HEK293 (cell line): ENCODE results near the gene POLR3C.
A peak's percentile ranks its signal among the peaks of the same experiment; 100 is the strongest.

ENCODE experiments used
- CTCF ChIA-PET: fragments of 350-600 bp; formaldehyde crosslinking; extraction: SDS; loops from one replicate; lab custom pipeline; 2021; ENCODE audit warnings: antibody characterized with exemption; lab: Yijun Ruan, JAX
- POLR2A ChIA-PET: fragments of 300-600 bp; formaldehyde crosslinking; extraction: SDS; loops from one replicate; lab custom pipeline; 2020; ENCODE audit warnings: antibody characterized with exemption, inconsistent platforms; lab: Yijun Ruan, JAX
- H3K27ac ChIP-seq: fragments of 200-500 bp; sonication (Bioruptor generic); 2 replicates; pipeline ENCODE4 v1.5.1; 2014; ENCODE audit warnings: low read depth, low read length, control low read depth, inconsistent platforms; ENCODE audit errors: extremely low read depth
- H3K36me3 ChIP-seq, 2 experiments: fragments of 200-500 bp in 1 of 2; sonication (Bioruptor generic) in 1 of 2; 1 replicate in 1 of 2; 2 replicates in 1 of 2; pipeline ENCODE4 v1.5.1; 2014 to 2017; ENCODE audit warnings: inconsistent platforms in 2 of 2, low read length in 2 of 2; ENCODE audit not compliant: control insufficient read depth in 2 of 2, insufficient read depth in 1 of 2
- H3K4me1 ChIP-seq: fragments of 200-500 bp; sonication (Bioruptor generic); 2 replicates; pipeline ENCODE4 v1.5.1; 2014; ENCODE audit warnings: mild to moderate bottlenecking, low read length, inconsistent platforms; ENCODE audit not compliant: control insufficient read depth, insufficient read depth
- H3K4me3 ChIP-seq: 2 replicates; pipeline ENCODE4 v1.5.1; 2011; ENCODE audit warnings: low read depth, mild to moderate bottlenecking, control low read depth, low read length, moderate library complexity
- H3K9me3 ChIP-seq: fragments of 200-500 bp; sonication (Bioruptor generic); 2 replicates; pipeline ENCODE4 v1.5.1; 2014; ENCODE audit warnings: low read depth, low read length, inconsistent platforms; ENCODE audit not compliant: control insufficient read depth, insufficient read depth
- KLF1 ChIP-seq: fragments of 450-650 bp; formaldehyde crosslinking; IDR thresholded peaks from 2 replicates; pipeline ENCODE4 v1.5.1; 2016; ENCODE audit warnings: missing biosample characterization, missing genetic modification characterization
- MYNN ChIP-seq: fragments of 450-650 bp; formaldehyde crosslinking; IDR thresholded peaks from 2 replicates; pipeline ENCODE4 v1.5.1; 2016; ENCODE audit warnings: missing biosample characterization, missing genetic modification characterization, borderline replicate concordance
- TRIM28 ChIP-seq: IDR thresholded peaks from 2 replicates; pipeline ENCODE4 v1.6.1; 2011; ENCODE audit warnings: low read length, control low read depth, borderline replicate concordance
- ZBTB17 ChIP-seq: fragments of 450-650 bp; formaldehyde crosslinking; IDR thresholded peaks from 2 replicates; pipeline ENCODE4 v1.5.1; 2016; ENCODE audit warnings: missing biosample characterization, missing genetic modification characterization
- ZFHX2 ChIP-seq: fragments of 450-650 bp; formaldehyde crosslinking; conservative IDR thresholded peaks from 2 replicates; pipeline ENCODE4 v1.5.1; 2016; ENCODE audit warnings: missing biosample characterization, missing genetic modification characterization
- ZFP41 ChIP-seq: fragments of 450-650 bp; formaldehyde crosslinking; IDR thresholded peaks from 2 replicates; pipeline ENCODE4 v1.5.1; 2016; ENCODE audit warnings: missing biosample characterization, missing genetic modification characterization, borderline replicate concordance
- ZNF221 ChIP-seq: fragments of 450-650 bp; formaldehyde crosslinking; IDR thresholded peaks from 2 replicates; pipeline ENCODE4 v1.5.1; 2017; ENCODE audit warnings: missing biosample characterization, missing genetic modification characterization, borderline replicate concordance
- ZNF292 ChIP-seq: fragments of 450-650 bp; formaldehyde crosslinking; IDR thresholded peaks from 2 replicates; pipeline ENCODE4 v1.5.1; 2016; ENCODE audit warnings: low read depth, missing biosample characterization, missing genetic modification characterization, borderline replicate concordance
- ZNF335 ChIP-seq: fragments of 450-650 bp; formaldehyde crosslinking; conservative IDR thresholded peaks from 2 replicates; pipeline ENCODE4 v1.5.1; 2016; ENCODE audit warnings: missing biosample characterization, missing genetic modification characterization
- ZNF354C ChIP-seq: fragments of 450-650 bp; formaldehyde crosslinking; IDR thresholded peaks from 2 replicates; pipeline ENCODE4 v1.5.1; 2016; ENCODE audit warnings: missing biosample characterization, missing genetic modification characterization, low read depth, borderline replicate concordance
- ZNF404 ChIP-seq: fragments of 450-650 bp; formaldehyde crosslinking; IDR thresholded peaks from 2 replicates; pipeline ENCODE4 v1.5.1; 2017; ENCODE audit warnings: missing biosample characterization, missing genetic modification characterization
- ZNF433 ChIP-seq: fragments of 450-650 bp; formaldehyde crosslinking; IDR thresholded peaks from 2 replicates; pipeline ENCODE4 v1.5.1; 2016; ENCODE audit warnings: missing biosample characterization, missing genetic modification characterization, low read depth
- ZNF664 ChIP-seq: fragments of 450-650 bp; formaldehyde crosslinking; IDR thresholded peaks from 2 replicates; pipeline ENCODE4 v1.5.1; 2016; ENCODE audit warnings: missing biosample characterization, missing genetic modification characterization
- ZNF692 ChIP-seq: fragments of 450-650 bp; formaldehyde crosslinking; IDR thresholded peaks from 2 replicates; pipeline ENCODE4 v1.5.1; 2016; ENCODE audit warnings: missing biosample characterization, missing genetic modification characterization
- ZNF785 ChIP-seq: fragments of 450-650 bp; formaldehyde crosslinking; IDR thresholded peaks from 2 replicates; pipeline ENCODE4 v1.5.1; 2016; ENCODE audit warnings: missing biosample characterization, missing genetic modification characterization
- TF ChIP-seq, protein P1 (sequence below): fragments of 450-650 bp; formaldehyde crosslinking; IDR thresholded peaks from 2 replicates; pipeline ENCODE4 v1.5.1; 2017; ENCODE audit warnings: missing biosample characterization, missing genetic modification characterization
- TF ChIP-seq, protein P2 (sequence below): fragments of 450-650 bp; formaldehyde crosslinking; IDR thresholded peaks from 2 replicates; pipeline ENCODE4 v1.5.1; 2017; ENCODE audit warnings: missing biosample characterization, missing genetic modification characterization

Gene POLR3C

GRCh38 chr1:145859491-145860023 lies 35.6 kb downstream of the POLR3C start (continued):
- TF ChIP-seq ZBTB17 (peak; percentile 68), ZNF335 (tag by site-specific recombination) (peak; percentile 75), ZFP41 (tag by site-specific recombination) (no peak), ZNF433 (tag by site-specific recombination) (no peak)

DNA sequence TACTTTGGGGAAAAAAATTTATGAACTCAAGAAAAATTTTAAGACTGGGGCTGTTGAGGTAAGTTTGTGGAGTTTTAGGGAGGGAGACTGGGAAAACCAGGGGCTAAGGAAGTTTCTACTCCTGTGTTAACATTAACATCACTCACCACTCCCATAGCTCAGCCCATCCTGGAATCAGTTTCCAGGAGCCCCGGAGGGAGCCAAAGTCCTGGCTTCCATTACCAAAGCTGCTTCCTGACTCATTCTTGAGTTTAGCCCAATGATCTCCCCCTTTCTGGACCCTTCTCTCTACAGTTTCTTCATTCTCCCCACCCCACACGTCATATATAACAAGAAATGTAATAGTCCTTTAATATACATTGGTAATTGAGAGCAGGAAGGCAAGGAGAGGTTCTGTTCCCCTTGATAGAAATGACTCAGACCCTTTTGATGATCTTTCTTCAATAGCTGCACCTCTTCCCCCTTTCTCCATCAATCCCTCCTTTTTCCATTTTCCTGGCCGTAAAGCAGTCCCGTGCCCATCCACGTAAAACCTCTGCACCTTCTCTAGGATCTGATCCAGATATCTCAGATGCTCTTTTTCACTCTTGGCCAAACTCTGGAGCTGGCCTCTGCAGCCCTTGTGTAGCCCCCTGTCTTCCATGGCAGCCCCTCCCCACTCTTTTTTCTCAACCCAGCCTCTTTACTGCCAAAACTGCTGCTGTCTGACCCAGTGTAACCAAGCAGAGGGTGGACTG lies 39.5 kb downstream of the POLR3C start:
- no peak overlapping the region for H3K27ac ChIP-seq
- ChIA-PET POLR2A (interaction anchor here (1.1 kb wide), 1 partner anchor 39 kb away, joined by 3 read pairs; the partner anchor contains the start of genes POLR3C and RNF115), CTCF (interaction anchor here (9.6 kb wide), 1 partner anchor 17 kb away, joined by 190 read pairs; the partner anchor contains the start of gene NUDT17)
- H3K9me3 ChIP-seq, result no peaks in the 10 kb centered on the region
- H3K4me3 ChIP-seq, result no peak overlapping the region
- no peak for TF ChIP-seq ZNF354C (tag by site-specific recombination)
- TF ChIP-seq, protein P1, sequence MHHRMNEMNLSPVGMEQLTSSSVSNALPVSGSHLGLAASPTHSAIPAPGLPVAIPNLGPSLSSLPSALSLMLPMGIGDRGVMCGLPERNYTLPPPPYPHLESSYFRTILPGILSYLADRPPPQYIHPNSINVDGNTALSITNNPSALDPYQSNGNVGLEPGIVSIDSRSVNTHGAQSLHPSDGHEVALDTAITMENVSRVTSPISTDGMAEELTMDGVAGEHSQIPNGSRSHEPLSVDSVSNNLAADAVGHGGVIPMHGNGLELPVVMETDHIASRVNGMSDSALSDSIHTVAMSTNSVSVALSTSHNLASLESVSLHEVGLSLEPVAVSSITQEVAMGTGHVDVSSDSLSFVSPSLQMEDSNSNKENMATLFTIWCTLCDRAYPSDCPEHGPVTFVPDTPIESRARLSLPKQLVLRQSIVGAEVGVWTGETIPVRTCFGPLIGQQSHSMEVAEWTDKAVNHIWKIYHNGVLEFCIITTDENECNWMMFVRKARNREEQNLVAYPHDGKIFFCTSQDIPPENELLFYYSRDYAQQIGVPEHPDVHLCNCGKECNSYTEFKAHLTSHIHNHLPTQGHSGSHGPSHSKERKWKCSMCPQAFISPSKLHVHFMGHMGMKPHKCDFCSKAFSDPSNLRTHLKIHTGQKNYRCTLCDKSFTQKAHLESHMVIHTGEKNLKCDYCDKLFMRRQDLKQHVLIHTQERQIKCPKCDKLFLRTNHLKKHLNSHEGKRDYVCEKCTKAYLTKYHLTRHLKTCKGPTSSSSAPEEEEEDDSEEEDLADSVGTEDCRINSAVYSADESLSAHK (tag by site-specific recombination), result peak; percentile 95
- TF ChIP-seq MYNN (tag by site-specific recombination), result no peak
- TF ChIP-seq ZFHX2 (tag by site-specific recombination), result no peak
- no peak for TF ChIP-seq ZNF221 (tag by site-specific recombination)
- TF ChIP-seq ZNF692 (tag by site-specific recombination), result no peak
- no peaks in the 10 kb centered on the region for H3K4me1 ChIP-seq
- no peaks in the 10 kb centered on the region for H3K36me3 ChIP-seq

DNA sequence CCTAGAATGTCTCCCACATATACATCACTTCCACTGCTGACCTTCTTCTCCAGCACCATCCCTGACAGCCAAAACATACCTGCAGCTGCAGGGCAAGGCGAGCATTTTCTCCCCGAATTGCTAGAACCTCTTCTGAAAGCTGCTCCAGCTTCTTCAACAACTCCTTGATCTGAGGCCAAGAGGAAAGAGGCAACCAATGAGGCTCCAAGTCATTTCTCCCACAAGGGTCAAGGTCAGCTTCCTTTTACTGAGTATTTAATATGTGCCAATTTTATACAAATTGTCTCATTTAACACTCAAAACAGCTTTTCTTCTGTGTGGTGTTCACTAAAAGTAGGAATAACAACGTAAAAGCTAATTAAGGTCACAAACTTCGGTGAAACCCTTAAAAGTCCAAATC lies 44.2 kb downstream of the POLR3C start:
- H3K4me1 ChIP-seq, result no peaks in the 10 kb centered on the region
- no peak overlapping the region for H3K27ac ChIP-seq
- no peaks in the 10 kb centered on the region for H3K9me3 ChIP-seq
- H3K4me3 ChIP-seq, result no peak overlapping the region
- POLR2A ChIA-PET, result interaction anchor here (2.5 kb wide), 1 partner anchor 9 kb away, joined by 9 read pairs; the partner anchor contains the start of gene PIAS3
- H3K36me3 ChIP-seq, result no peaks in the 10 kb centered on the region
- TF ChIP-seq KLF1 (tag by site-specific recombination), result no peak
- TF ChIP-seq, protein P1 (tag by site-specific recombination), result no peak
- no peak for TF ChIP-seq ZNF292
- TF ChIP-seq ZNF404 (tag by site-specific recombination), result no peak
- 0 out of 2 replicates have a peak, but pooled peaks have one; percentile 26 for TF ChIP-seq ZNF664 (tag by site-specific recombination)
- TF ChIP-seq ZNF785, result no peak
- TF ChIP-seq, protein P2, sequence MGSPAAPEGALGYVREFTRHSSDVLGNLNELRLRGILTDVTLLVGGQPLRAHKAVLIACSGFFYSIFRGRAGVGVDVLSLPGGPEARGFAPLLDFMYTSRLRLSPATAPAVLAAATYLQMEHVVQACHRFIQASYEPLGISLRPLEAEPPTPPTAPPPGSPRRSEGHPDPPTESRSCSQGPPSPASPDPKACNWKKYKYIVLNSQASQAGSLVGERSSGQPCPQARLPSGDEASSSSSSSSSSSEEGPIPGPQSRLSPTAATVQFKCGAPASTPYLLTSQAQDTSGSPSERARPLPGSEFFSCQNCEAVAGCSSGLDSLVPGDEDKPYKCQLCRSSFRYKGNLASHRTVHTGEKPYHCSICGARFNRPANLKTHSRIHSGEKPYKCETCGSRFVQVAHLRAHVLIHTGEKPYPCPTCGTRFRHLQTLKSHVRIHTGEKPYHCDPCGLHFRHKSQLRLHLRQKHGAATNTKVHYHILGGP (tag by site-specific recombination), result peak; percentile 72
- TF ChIP-seq TRIM28, result no peak
- TF ChIP-seq, all 188 proteins: peak for 2
- CTCF ChIA-PET, result interaction anchor here (0.6 kb wide), 2 partner anchors 15 to 142 kb away, joined by 3 read pairs; no protein-coding TSS in a partner anchor
